Stimulated activated naive CD8-positive, alpha-beta T cell treated with anti-CD3 and anti-CD28 coated beads, Interleukin-15, Interleukin-2, amounts not matched to agents 100 U/mL and 50 U/mL, for 24 hours (primary cell): ENCODE results near the gene TASP1.

ENCODE experiments used
- ATAC-seq: fragments of 150-1000 bp; cut with Tn5 transposase; one replicate; pipeline ENCODE4 v1.10.0; 2021
- DNase-seq: peaks from one replicate; pipeline ENCODE4 v3.0.0; 2021

Gene TASP1

GRCh38 chr20:13571662-13572061, 67.1 kb downstream of the TASP1 start:
- ATAC-seq (no peak), DNase-seq (no peak)

DNA sequence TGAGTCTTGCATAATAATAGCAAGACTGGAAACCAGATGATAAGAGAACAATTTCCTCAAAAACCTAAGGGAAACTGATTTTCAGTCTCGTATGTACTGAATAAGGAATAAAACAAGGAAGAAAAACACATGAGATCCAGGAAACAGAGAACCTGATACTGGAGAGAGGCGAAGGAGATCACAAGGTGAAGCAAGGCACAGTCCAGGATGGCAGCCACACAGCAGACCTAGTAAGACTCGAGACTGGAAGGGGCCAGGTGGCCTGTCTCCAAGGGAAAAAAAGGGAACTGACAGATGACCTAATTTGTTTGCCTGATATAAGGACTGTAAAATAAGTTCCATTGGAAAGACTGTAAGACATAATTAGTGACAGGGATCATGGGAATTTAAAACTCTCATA, 71.1 kb downstream of the TASP1 start:
- ATAC-seq (no peak), DNase-seq (no peak)

DNA sequence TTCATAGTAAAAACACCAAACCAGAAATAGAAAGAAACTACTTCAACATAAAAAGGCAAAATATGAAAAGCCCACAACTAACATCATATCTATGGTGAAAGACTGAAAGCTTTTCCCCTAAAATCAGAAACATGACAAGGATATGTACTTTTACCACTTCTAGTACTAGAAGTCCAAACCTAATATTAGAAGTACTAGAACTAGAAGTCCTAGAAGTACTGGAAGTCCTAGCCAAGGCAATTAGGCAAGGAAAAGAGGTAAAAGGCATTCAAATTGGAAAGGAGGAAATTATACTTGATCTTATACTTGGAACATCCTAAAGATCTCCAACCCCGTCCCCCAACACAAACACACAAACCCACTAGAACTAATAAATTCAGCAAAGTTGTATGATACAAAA, 74.9 kb downstream of the TASP1 start:
- no peak for ATAC-seq
- no peak for DNase-seq

- ATAC-seq = no peak
- DNase-seq = no peak
These were observed 84.0 kb downstream of the TASP1 start for GRCh38 chr20:13554706-13555105.

GRCh38 chr20:13554076-13554475, 84.7 kb downstream of the TASP1 start:
- no peak for DNase-seq
- ATAC-seq = no peak

DNA sequence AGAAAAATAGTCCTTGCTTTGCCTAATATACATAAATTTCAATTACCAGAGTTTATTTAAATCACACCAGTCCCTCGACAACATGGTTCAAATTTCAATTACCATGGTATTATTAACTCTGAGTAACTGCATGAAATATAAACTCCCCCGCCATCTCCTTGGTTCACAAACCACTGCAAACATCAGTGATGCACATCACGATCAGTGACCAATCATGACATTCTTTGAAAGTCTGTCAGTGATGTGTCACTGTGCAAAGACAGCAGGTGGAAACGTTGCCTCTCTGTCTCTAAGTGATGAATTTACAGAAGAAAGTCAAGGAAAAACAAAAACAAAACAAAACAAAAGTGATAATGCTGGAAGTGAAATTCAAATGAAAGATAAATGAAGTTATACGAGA, 86.7 kb downstream of the TASP1 start:
- no peak for ATAC-seq
- no peak for DNase-seq

- ATAC-seq (no peak), DNase-seq (no peak)
These were observed 89.3 kb downstream of the TASP1 start for GRCh38 chr20:13549451-13549850.

DNA sequence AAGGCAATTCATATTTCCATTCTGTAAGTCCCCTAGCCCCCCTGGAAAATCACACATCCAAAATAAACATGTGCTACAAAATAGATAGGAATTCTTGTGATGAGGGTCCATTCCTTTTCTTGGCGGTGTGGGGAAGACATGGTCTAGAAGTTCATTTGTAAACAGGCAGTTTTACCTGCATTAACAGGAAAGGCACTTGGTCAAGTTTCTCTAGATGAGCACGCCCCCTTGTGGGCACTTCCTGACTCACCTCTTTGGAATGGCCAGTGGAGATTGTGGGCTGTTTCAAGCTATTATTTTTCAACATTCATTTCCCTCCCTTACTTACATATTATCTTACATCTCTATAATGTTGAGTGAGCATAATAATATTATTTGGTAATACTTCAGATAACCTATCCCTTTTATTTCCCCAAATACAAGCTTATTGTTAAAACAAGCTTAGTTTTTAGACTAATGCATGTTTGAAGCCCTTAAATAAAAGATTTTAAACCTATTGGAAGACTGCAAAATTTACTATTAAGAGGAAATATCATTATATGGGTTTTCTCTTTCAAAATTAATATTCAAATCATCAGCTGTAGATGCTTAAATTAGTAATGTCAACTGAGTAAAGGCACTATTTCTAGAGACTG, 92.1 kb downstream of the TASP1 start:
- ATAC-seq (peak; percentile 63), DNase-seq (peak; percentile 81)

DNA sequence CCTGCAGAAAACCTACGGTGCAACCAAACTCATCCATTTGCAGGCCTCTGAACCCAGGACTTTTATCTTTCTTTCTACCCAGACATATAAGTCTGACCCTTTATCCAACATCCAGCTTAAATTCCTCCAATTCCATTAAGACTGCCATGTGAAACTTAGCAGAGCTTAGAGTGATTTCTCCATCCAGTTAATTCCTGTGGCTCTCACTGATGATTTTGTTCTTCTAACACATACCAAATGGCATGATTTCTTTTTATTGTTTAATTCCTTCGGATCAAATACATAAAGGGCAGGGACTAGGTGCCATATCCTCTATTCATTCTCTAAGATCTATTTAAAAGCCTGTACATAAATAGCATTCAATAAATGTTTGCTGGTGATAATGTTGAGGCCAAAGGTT, 92.9 kb downstream of the TASP1 start:
- no peak for DNase-seq
- ATAC-seq = no peak

- DNase-seq (no peak), ATAC-seq (no peak)
These were observed 94.9 kb downstream of the TASP1 start for GRCh38 chr20:13543783-13544182.

DNA sequence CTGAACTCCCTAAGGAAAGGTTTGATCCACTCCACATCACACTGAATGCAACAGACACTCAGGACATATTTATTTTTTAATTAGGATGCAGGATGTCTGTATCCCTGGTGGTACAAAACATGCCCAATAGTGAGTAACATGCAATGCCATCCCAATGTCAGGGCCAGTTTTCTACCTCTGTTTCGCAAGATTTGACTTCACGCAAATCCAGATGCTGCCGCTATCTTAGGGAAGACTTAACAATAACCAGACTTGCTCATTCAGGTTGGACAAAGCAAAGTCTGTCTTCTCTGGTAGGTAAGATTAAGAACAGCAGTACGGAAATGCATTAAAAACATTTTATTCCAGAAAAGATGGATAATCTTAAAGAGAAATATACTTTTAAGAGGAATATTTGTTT, 103.1 kb downstream of the TASP1 start:
- DNase-seq (no peak), ATAC-seq (no peak)

GRCh38 chr20:13533946-13534345, 104.8 kb downstream of the TASP1 start:
- no peak for DNase-seq
- ATAC-seq = no peak

GRCh38 chr20:13530146-13530545, 108.6 kb downstream of the TASP1 start:
- DNase-seq (no peak), ATAC-seq (no peak)

GRCh38 chr20:13526551-13526950, 112.2 kb downstream of the TASP1 start:
- DNase-seq (no peak), ATAC-seq (no peak)

GRCh38 chr20:13525225-13525940, 113.3 kb downstream of the TASP1 start:
- DNase-seq (no peak), ATAC-seq (no peak)

DNA sequence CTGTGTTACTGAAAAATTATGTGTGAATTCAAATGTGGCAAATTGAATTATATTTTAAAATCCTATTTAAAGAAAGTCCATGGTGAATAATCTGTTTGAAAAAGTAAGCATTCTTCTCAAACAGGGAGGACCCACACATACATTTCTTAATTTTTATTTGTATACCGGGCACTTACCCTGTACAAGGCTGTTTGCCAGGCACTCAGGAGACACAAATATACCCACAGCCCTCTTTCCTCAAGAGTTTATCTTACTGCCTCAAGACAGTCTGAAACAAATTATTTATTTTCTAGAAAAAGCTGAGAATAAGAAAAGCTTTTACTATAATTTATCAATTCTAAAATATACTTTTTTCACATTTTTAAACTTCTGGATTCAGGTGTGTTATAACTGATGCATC, 114.4 kb downstream of the TASP1 start:
- DNase-seq (no peak), ATAC-seq (no peak)

- ATAC-seq (no peak), DNase-seq (no peak)
These were observed 120.9 kb downstream of the TASP1 start for GRCh38 chr20:13517831-13518230.

- ATAC-seq (no peak), DNase-seq (no peak)
These were observed 122.8 kb downstream of the TASP1 start for GRCh38 chr20:13515796-13516558.

- DNase-seq = no peak
- no peak for ATAC-seq
These were observed 123.4 kb downstream of the TASP1 start for GRCh38 chr20:13515291-13515690.

- DNase-seq = no peak
- ATAC-seq = no peak
These were observed 127.8 kb downstream of the TASP1 start for GRCh38 chr20:13510837-13511488.

GRCh38 chr20:13507646-13508045, 131.1 kb downstream of the TASP1 start:
- ATAC-seq (no peak), DNase-seq (no peak)

- no peak for ATAC-seq
- no peak for DNase-seq
These were observed 137.2 kb downstream of the TASP1 start for GRCh38 chr20:13501500-13501899.

DNA sequence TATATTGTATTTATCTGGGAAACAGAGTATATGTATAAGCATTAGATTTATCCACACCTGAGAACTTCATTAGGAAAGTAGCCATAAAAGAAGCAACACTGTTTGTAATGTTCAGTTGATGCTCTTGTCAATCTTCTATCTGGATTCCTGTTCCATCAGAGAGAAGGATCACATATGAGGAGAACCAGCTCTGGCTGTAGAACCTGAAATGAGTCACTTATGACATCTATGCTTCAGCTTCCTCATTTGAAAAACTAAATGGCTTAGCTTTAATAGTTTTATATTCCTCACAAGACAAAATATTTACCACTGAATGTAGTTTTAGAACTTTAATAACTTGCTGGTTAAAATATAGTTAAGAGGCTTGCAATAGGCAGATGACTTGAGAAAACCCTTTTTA, 144.7 kb downstream of the TASP1 start:
- no peak for DNase-seq
- ATAC-seq = no peak
